Measurements from ENCODE around the gene UCHL1.

- TF ChIP-seq CTCF (IDR thresholded peaks at IDR 0.05) = no peak
- TF ChIP-seq, protein P1, sequence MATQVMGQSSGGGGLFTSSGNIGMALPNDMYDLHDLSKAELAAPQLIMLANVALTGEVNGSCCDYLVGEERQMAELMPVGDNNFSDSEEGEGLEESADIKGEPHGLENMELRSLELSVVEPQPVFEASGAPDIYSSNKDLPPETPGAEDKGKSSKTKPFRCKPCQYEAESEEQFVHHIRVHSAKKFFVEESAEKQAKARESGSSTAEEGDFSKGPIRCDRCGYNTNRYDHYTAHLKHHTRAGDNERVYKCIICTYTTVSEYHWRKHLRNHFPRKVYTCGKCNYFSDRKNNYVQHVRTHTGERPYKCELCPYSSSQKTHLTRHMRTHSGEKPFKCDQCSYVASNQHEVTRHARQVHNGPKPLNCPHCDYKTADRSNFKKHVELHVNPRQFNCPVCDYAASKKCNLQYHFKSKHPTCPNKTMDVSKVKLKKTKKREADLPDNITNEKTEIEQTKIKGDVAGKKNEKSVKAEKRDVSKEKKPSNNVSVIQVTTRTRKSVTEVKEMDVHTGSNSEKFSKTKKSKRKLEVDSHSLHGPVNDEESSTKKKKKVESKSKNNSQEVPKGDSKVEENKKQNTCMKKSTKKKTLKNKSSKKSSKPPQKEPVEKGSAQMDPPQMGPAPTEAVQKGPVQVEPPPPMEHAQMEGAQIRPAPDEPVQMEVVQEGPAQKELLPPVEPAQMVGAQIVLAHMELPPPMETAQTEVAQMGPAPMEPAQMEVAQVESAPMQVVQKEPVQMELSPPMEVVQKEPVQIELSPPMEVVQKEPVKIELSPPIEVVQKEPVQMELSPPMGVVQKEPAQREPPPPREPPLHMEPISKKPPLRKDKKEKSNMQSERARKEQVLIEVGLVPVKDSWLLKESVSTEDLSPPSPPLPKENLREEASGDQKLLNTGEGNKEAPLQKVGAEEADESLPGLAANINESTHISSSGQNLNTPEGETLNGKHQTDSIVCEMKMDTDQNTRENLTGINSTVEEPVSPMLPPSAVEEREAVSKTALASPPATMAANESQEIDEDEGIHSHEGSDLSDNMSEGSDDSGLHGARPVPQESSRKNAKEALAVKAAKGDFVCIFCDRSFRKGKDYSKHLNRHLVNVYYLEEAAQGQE (IDR thresholded peaks at IDR 0.05; ENCODE audit: insufficient read depth in 1 of 2, low read depth in 2 of 2, low read length in 1 of 2) = no peak
- no peak for TF ChIP-seq TCF7L2 (IDR thresholded peaks at IDR 0.05; ENCODE audit: low read depth, low read length)
- TF ChIP-seq POLR2AphosphoS5 (IDR thresholded peaks at IDR 0.05; ENCODE audit: low read depth, low read length) = no peak
Measured at GRCh38 chr4:41264212-41264611, 7.5 kb downstream of the UCHL1 start.
